GM21786 (cell line): ENCODE results near the gene TDRD10.
"Not testable (repeated sequence)": the region's sequence is repeated elsewhere in the genome, so short reads cannot be mapped to it uniquely, and the experiment has no call there.

Source experiments
- ATAC-seq: cut with Tn5 transposase; IDR thresholded peaks from one replicate; pipeline ENCODE4 v1.9.1; 2021; ENCODE audit not compliant: unreplicated experiment

TDRD10 gene

GRCh38 chr1:154512760-154513159 is 10.7 kb downstream of the TDRD10 start:
- no peak for ATAC-seq

DNA sequence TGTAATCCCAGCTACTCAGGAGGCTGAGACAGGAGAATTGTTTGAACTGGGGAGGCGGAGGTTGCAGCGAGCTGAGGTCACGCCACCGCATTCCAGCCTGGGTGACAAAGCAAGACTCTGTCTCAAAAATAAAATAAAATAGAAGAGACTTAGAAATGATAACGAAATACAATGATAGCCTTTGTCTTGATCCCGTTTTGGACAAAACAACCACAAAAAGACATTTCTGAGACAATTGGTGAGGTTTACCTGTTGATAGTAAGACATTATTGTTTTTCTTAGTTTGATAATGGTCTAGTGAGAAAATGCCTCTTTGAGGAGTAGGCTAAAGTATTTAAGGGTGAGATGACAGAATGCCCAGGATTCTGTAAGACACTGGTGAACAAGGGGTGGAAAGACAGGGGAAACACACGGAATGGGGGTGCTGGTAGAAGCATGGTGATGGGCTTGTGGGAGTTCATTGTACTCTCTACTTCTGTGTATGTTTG is 12.1 kb downstream of the TDRD10 start:
- no peak for ATAC-seq

DNA sequence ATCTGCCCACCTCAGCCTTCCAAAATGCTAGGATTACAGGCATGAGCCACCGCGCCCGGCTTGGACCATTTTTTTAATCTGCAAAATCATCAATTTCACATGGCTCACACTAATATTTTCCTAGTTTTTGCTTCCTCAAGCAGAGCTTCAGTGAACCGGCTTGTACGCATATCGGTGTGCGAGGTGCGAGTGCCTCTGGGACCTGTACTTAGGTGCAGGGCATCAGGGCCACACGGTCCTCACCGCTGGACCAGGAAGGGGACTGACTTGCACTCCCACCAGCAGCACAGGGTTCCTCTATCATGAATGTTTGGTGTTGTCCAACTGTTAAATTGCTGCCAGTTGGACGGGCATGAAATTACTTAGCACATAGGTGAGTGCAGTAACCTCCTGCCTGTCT is 15.6 kb downstream of the TDRD10 start:
- ATAC-seq = no peak

- no peak for ATAC-seq
Observed at GRCh38 chr1:154519591-154519991, 17.6 kb downstream of the TDRD10 start.

DNA sequence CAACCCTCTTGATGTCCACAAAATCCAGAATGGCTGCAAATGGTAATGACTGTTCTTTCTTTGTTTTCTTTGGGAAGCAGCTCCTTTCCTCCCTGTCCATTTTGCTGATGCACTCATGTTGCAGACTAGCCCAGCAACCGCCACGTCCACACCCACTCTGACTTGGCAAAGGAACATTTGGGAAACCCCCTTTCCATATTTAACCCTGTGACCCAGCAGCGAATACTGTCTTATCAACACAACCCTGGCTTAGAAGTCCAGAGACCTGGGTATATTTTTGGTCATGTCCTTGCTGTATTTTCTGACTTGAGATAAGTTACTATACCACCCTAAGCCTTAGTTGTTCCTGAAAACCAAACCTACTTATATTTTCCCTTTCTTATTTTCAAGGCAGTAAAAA is 18.3 kb downstream of the TDRD10 start:
- no peak for ATAC-seq

GRCh38 chr1:154521695-154522094 is 19.7 kb downstream of the TDRD10 start:
- no peak for ATAC-seq

GRCh38 chr1:154524881-154525280 is 22.9 kb downstream of the TDRD10 start:
- no peak for ATAC-seq

DNA sequence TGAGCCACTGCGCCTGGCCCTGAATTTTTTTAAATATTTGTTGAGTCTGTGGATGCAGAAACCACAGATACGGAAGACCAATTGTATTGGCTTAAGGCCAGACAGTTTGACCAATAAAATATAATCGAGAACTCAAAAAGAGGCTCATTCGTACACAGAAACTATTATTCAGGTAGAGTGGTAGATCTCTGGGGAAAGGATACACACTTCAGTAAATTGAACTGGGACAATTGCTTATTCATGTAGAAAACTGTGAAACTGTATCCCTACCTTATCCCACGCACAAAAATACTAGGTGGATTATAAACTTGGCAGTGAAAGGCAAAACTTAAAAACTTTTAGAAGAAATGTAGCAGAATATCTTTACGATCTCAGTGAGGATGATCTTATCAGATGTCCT is 25.2 kb downstream of the TDRD10 start:
- ATAC-seq = no peak

GRCh38 chr1:154529308-154529707 is 27.3 kb downstream of the TDRD10 start:
- no peak for ATAC-seq

GRCh38 chr1:154531950-154532349 is 29.9 kb downstream of the TDRD10 start:
- ATAC-seq = not testable (repeated sequence)

DNA sequence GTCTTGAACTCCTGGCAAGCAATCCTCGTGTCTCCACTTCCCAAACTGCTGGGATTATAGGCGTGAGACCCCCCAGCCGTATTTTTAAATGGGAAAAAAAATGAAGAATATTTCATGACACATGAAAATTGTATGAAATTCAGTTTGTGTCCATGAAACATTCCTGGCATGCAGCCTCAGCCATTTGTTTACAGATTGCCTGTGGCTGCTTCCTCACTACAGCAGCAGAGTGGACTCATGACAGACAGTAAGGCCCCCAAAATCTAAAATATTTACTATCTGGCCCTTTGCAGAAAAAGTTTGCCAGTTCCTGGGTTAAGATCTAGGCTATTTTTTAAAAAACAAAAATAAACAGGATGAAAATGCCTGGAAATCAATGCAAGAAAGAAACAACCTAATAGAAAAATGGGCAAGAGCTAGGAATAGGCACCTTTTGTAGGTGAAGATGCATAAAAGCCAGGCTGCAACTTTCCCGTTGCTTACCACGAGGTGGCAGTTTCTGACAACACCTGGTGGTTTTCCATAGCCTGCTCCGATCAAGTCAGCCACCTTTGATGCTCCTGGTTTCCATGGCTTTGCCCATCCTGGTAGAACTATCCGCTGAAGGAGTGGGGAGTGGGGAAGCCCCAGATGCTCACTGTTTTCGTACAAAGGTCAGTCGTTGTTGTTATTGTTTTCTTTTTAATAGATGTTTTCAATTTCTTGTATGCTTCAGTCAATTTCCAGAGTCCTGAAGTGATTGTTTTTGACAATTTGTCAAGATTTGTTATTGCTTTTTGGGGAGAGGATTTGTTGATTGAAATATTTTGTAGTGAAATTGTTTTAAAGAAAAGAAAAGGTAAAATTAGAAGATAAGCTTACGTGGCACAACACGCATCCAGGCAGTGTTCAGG is 32.2 kb downstream of the TDRD10 start:
- no peak for ATAC-seq

- ATAC-seq = no peak
Observed at GRCh38 chr1:154536570-154536969, 34.6 kb downstream of the TDRD10 start.

DNA sequence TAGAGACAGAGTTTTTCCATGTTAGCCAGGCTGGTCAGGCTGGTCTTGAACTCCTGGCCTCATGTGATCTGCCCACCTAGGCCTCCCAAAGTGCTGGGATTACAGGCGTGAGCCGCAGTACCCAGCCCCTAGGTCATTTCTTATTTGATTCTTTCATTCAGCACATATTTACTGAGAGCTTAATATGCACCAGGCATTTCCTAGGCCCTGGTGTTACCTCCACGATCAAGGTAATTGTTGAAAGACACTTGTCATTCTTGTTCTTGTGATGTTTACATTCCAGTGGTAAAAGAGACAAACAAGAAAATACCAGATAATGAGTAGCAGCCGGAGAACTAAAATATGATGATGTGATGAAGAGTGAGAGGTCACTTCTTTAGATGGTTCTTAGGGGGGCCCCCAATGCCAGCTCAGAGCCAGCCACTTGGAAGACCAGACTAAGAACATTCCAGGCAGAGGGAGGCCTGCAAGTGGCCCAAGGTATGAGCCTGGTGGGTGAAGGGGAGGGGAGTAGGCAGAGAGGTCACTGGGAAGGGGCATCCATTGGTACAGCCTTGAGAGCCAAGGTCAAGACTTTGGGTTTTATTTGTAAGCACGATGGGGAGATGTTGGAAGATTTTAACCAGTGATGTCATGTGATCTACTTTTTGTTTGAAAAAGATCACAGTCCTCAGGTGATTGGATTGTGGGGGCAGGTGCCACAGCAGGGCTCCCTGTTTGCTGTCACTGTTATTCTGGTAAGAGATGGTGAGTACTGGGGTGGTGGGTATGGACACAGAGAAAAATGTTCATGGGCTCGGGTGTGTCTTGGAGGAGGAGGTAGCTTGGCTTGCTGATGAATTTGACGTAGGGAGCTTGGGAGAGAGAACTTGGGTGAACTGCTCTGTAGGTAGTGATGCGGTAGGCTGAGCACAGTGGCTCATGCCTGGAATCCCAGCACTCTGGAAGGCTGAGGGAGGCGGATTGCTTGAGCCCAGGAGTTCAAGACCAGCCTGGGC is 37.8 kb downstream of the TDRD10 start:
- ATAC-seq = no peak

DNA sequence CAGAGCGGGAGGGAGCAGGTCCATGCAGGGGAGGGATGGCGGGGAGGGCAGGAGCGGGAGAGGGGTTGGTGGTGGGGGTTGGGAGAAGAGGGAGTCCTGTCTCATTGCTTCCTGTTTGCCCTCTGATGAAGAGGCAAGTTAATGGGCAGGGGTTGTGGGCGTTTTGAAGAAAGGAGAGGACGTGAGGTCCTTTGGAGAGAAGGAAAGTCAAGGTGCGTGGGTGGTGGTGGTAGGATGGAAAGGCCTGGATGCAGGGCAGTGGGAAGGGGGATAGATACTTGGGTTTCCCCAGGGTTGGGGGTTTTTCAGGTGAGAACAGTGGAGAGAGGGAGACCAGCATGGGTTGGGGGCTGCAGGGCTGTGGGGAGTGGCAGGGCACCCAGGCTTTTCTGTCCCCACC is 39.2 kb downstream of the TDRD10 start:
- ATAC-seq = no peak

DNA sequence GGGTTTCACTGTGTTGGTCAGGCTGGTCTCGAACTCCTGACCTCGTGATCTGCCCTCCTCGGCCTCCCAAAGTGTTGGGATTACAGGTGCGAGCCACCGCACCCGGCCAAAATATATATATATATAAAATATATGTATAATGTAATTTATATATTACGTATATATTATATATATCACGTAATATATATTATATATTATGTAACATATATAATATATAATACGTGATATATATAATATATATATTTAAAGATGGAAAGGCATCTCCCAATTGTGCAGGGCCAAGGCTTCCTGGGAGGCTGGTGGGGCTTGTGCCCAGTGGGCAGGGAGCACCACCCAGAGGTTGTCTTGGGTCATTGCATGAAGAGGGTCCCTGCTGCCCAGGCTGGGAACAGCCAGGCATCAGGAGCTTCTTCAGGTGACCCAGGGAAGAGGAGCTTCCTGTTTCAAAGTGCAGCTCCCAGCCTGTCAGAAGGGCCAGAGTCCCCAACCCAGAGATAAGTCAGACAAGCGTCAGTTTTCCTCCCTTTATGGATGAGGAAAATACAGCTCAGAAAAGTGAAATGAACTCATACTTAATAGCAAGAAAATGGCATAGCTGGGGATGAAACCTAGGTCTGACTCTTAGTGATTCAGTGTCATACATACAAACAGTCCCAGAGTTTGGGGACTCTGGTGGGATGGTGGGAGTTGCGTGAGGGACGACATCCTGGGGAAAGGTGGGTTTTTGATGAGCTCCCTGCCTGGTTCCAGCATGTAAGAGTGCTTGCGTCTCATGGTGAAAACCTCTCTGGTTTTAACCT is 44.4 kb downstream of the TDRD10 start:
- no peak for ATAC-seq

DNA sequence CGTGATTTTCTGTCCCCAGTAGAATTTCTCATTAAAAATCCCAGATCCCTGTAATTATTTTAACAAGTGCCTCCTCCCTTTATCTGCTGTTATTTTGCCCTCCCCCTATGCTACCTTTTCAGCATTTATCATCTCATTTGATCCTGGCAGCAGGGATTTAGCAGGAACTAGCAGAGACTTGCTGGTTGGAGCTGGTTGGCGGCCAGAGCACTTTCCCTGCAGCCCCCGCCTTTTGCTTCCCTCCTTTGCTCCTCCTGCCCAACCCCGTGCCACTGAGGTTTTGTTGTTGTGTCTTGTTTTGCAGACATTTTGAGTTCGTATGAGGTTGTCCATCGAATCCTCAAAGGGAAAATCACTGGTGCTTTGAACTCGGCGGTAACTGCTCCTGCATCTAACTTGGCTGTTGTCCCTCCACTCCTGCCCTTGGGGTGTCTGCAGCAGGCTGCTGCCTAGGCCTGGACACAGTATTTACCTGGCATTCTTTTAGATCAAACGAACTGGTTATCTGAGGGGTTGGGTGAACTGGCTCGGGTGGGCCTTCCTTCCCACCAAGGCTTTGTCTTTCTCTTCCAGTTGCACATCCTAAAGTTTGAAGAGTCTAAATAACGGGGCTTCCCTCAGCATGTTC is 45.2 kb downstream of the TDRD10 start:
- ATAC-seq = no peak

DNA sequence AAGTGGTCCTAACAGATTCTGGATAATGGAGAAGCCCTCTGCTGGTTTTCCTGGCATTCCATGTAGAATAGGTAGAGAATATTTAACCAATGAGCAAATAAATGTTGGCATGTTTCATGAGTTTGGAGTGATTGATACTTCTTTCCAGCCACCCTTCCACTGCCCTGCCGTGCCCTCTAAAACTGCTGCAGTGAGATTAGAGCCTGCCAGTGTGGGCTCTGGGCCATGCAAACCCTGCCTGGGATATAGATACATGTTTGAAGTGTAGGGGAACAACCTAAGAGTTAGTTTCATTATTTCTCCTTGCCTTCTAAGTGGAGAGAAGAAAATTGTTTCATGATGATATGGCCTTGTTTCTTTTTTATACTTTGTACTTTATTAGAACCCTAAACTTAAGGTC is 46.0 kb downstream of the TDRD10 start:
- ATAC-seq = no peak

- ATAC-seq = no peak
Observed at GRCh38 chr1:154549202-154549770, 47.3 kb downstream of the TDRD10 start.

DNA sequence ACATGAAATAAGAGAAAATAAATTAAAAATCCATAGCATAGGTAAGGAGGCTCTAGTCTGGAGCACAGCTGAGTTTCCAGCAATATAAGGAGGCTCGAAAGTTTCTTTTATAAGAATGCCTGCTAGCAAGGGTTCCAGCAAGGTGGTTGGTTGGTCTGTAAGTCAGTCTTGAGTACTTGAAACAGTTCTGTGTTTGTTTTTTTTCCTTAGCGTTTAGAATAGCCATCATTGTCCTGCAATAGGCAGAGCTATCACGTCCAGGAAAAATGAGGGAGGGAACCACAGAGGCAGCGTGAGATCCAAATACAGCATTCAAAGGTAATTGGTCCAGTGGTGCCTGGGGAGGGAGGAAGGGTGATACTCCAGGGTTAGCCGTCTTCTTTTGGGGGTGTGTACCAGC is 48.1 kb downstream of the TDRD10 start:
- ATAC-seq = no peak

- no peak for ATAC-seq
Observed at GRCh38 chr1:154550657-154551056, 48.6 kb downstream of the TDRD10 start.
